SK-N-SH (cell line): Measurements from ENCODE around the gene SLC7A8. TPM values are rescaled to one million over a fixed set of nuclear protein-coding genes. Genes with fewer than 3 reads are reported as not detected.

Experiments
- CTCF ChIA-PET: fragments of 300-600, 350-600 bp; formaldehyde crosslinking; extraction: SDS; loops from one replicate; lab custom pipeline; 2021; lab: Yijun Ruan, JAX
- POLR2A ChIA-PET: fragments of 350-600 bp; sonication (Branson Sonifier 250); formaldehyde crosslinking; extraction: SDS; loops from one replicate; lab custom pipeline; 2020; ENCODE audit warnings: antibody characterized with exemption, inconsistent platforms; lab: Yijun Ruan, JAX
- DNase-seq: peaks from one replicate; pipeline ENCODE4 v3.0.0; 2012
- H2AFZ ChIP-seq: fragments of 200-600 bp; sonication (generic); 2 replicates; pipeline ENCODE4 v1.8.1; 2016; ENCODE audit warnings: antibody characterized with exemption, mild to moderate bottlenecking, low read depth
- H3F3A ChIP-seq: fragments of 200-600 bp; sonication (generic); replicated peaks from 2 replicates; pipeline ENCODE3; 2016; ENCODE audit warnings: antibody characterized with exemption, mild to moderate bottlenecking; ENCODE audit not compliant: insufficient read depth
- H3K27ac ChIP-seq, 2 experiments: fragments of 200-500 bp in 1 of 2; fragments of 200-600 bp in 1 of 2; sonication (Bioruptor generic) in 1 of 2; sonication (generic), shearing (Covaris generic) in 1 of 2; 2 replicates each; pipeline versions ENCODE4 v1.5.1 to v1.6.1; 2014 to 2016; ENCODE audit warnings: low read depth in 2 of 2, inconsistent platforms in 1 of 2, low read length in 1 of 2, mild to moderate bottlenecking in 1 of 2, mixed read lengths in 1 of 2
- H3K27me3 ChIP-seq: fragments of 200-600 bp; sonication (generic), shearing (Covaris generic); 2 replicates; pipeline ENCODE4 v1.6.1; 2016; ENCODE audit warnings: mixed run types; ENCODE audit not compliant: insufficient read depth
- H3K36me3 ChIP-seq, 2 experiments: fragments of 200-500 bp in 1 of 2; fragments of 200-600 bp in 1 of 2; sonication (Bioruptor generic) in 1 of 2; sonication (generic) in 1 of 2; replicated peaks in 1 of 2; 2 replicates each; pipeline versions ENCODE3 to v1.5.1; 2014 to 2016; ENCODE audit warnings: low read length in 1 of 2, mild to moderate bottlenecking in 1 of 2; ENCODE audit not compliant: insufficient read depth in 2 of 2, control insufficient read depth in 1 of 2
- H3K4me1 ChIP-seq, 2 experiments: fragments of 200-500 bp in 1 of 2; fragments of 200-600 bp in 1 of 2; sonication (Bioruptor generic) in 1 of 2; sonication (generic), shearing (Covaris generic) in 1 of 2; 2 replicates each; pipeline versions ENCODE4 v1.5.1 to v1.6.1; 2014 to 2016; ENCODE audit warnings: low read depth in 1 of 2, low read length in 1 of 2, mixed run types in 1 of 2; ENCODE audit not compliant: insufficient read depth in 2 of 2, control insufficient read depth in 1 of 2
- H3K4me2 ChIP-seq: fragments of 200-600 bp; sonication (generic), shearing (Covaris generic); 2 replicates; pipeline ENCODE4 v1.6.1; 2017; ENCODE audit warnings: mixed run types
- H3K4me3 ChIP-seq, 2 experiments: fragments of 200-500 bp in 1 of 2; fragments of 200-600 bp in 1 of 2; sonication (Bioruptor generic) in 1 of 2; sonication (generic), shearing (Covaris generic) in 1 of 2; 2 replicates each; pipeline versions ENCODE4 v1.5.1 to v1.8.1; 2014 to 2016; ENCODE audit warnings: low read depth in 2 of 2, inconsistent platforms in 1 of 2, low read length in 1 of 2, mild to moderate bottlenecking in 1 of 2, mixed read lengths in 1 of 2, moderate library complexity in 1 of 2
- H3K79me2 ChIP-seq: fragments of 200-600 bp; sonication (generic); 2 replicates; pipeline ENCODE4 v1.8.1; 2017; ENCODE audit warnings: mild to moderate bottlenecking; ENCODE audit not compliant: insufficient read depth
- H3K9ac ChIP-seq: fragments of 200-600 bp; sonication (generic); 2 replicates; pipeline ENCODE4 v1.6.1; 2017; ENCODE audit warnings: mixed run types
- H3K9me2 ChIP-seq: fragments of 200-600 bp; sonication (generic); 2 replicates; pipeline ENCODE4 v1.6.1; 2017; ENCODE audit warnings: mixed run types
- H3K9me3 ChIP-seq: fragments of 200-600 bp; sonication (generic); 2 replicates; pipeline ENCODE4 v1.6.1; 2017; ENCODE audit warnings: mixed run types, mild to moderate bottlenecking, moderate library complexity
- H4K20me1 ChIP-seq: fragments of 200-600 bp; sonication (generic); 2 replicates; pipeline ENCODE4 v1.6.1; 2017; ENCODE audit warnings: mild to moderate bottlenecking, mixed run types; ENCODE audit not compliant: insufficient read depth
- CTCF ChIP-seq: fragments of 200-600 bp; sonication (generic); IDR thresholded peaks from 2 replicates; pipeline ENCODE4 v1.6.1; 2017; ENCODE audit warnings: antibody characterized with exemption, mild to moderate bottlenecking, moderate library complexity
- EP300 ChIP-seq, 2 experiments: IDR thresholded peaks; 2 replicates each; pipeline versions ENCODE4 v1.4.0 to v1.6.1; 2012; ENCODE audit warnings: borderline replicate concordance in 1 of 2, low read depth in 1 of 2, low read length in 1 of 2
- FOXM1 ChIP-seq: IDR thresholded peaks from 2 replicates; pipeline ENCODE4 v1.4.0; 2012; ENCODE audit warnings: low read depth, mild to moderate bottlenecking
- GABPA ChIP-seq: IDR thresholded peaks from 2 replicates; pipeline ENCODE4 v1.4.0; 2012; ENCODE audit warnings: low read depth, mild to moderate bottlenecking
- GATA2 ChIP-seq: sonication (generic); formaldehyde crosslinking; IDR thresholded peaks from 2 replicates; pipeline ENCODE4 v1.5.0; 2020; ENCODE audit warnings: mild to moderate bottlenecking, missing genetic modification reagents
- JUND ChIP-seq: IDR thresholded peaks from 2 replicates; pipeline ENCODE4 v1.4.0; 2012
- MXI1 ChIP-seq: IDR thresholded peaks from 2 replicates; pipeline ENCODE4 v1.6.1; 2012; ENCODE audit warnings: mild to moderate bottlenecking, low read depth, low read length, improper control_type of control experiment
- NRF1 ChIP-seq: IDR thresholded peaks from 2 replicates; pipeline ENCODE4 v1.6.1; 2012; ENCODE audit warnings: low read depth, mild to moderate bottlenecking, low read length
- POLR2AphosphoS5 ChIP-seq: IDR thresholded peaks from 2 replicates; pipeline ENCODE4 v1.6.1; 2012; ENCODE audit warnings: low read depth, low read length
- RCOR1 ChIP-seq: fragments of 150-350 bp; IDR thresholded peaks from 2 replicates; pipeline ENCODE4 v1.6.1; 2017; ENCODE audit warnings: antibody characterized with exemption, low read length
- RXRA ChIP-seq: IDR thresholded peaks from 2 replicates; pipeline ENCODE4 v1.4.0; 2012; ENCODE audit warnings: low read depth, mild to moderate bottlenecking, borderline replicate concordance
- TCF12 ChIP-seq: IDR thresholded peaks from 2 replicates; pipeline ENCODE4 v1.4.0; 2012
- WGBS: methylation state at CpG from one replicate; pipeline ENCODE4 v1.1.6; 2017; ENCODE audit warnings: low lambda C conversion rate; 5-methylcytosine and 5-hydroxymethylcytosine counted together
- polyA plus RNA-seq, 3 experiments: library from polyadenylated mRNA; depleted of rRNA; stranded (reverse); fragments of >200 nt; gene quantifications; 2 replicates each; pipeline ENCODE4 v1.2.3, GENCODE V29; 2012
- TF ChIP-seq, protein P1 (sequence below): IDR thresholded peaks from 2 replicates; pipeline ENCODE4 v1.4.0; 2012; ENCODE audit warnings: low read depth, borderline replicate concordance
- TF ChIP-seq, protein P2 (sequence below): IDR thresholded peaks from 2 replicates; pipeline ENCODE4 v1.4.0; 2012; ENCODE audit warnings: low read depth
- TF ChIP-seq, protein P3 (sequence below): IDR thresholded peaks from 2 replicates; pipeline ENCODE4 v1.6.1; 2012; ENCODE audit warnings: mild to moderate bottlenecking, low read depth, low read length, moderate library complexity

The SLC7A8 gene
- polyA plus RNA-seq, 1 of the 3 experiments (the other 2 are of a cell fraction) = 1.4 TPM

DNA sequence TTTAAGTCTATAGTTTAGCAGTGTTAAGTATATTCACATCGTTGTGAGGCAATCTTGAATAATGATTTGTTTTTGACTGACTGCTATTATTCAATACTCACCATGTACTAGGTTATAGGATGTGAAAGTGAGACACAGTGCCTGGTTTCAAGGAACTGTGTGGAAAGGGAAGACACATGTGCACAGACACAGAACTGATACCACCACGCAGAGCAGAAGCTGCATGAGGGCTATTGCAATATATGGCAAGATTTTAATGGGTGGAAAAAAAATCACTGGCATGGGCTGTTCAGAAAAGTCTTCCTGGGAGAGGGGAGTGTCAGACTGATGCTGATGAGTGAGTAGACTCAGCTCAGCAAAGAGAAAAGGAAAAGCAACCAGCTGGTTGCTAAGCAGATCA, 10.4 kb downstream of the SLC7A8 start:
- no peak for TF ChIP-seq EP300 (IDR thresholded peaks at IDR 0.05; ENCODE audit: borderline replicate concordance in 1 of 2, low read depth in 1 of 2, low read length in 1 of 2)
- TF ChIP-seq TCF12 = no peak
- no peak for TF ChIP-seq CTCF
- no peak for TF ChIP-seq JUND
- no peak for TF ChIP-seq GABPA
- no peak for TF ChIP-seq POLR2AphosphoS5
- TF ChIP-seq, protein P1, sequence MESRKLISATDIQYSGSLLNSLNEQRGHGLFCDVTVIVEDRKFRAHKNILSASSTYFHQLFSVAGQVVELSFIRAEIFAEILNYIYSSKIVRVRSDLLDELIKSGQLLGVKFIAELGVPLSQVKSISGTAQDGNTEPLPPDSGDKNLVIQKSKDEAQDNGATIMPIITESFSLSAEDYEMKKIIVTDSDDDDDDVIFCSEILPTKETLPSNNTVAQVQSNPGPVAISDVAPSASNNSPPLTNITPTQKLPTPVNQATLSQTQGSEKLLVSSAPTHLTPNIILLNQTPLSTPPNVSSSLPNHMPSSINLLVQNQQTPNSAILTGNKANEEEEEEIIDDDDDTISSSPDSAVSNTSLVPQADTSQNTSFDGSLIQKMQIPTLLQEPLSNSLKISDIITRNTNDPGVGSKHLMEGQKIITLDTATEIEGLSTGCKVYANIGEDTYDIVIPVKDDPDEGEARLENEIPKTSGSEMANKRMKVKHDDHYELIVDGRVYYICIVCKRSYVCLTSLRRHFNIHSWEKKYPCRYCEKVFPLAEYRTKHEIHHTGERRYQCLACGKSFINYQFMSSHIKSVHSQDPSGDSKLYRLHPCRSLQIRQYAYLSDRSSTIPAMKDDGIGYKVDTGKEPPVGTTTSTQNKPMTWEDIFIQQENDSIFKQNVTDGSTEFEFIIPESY = no peak
- no peak for TF ChIP-seq GATA2 (CRISPR knock-in tag)
- no peak for TF ChIP-seq FOXM1
- Histone ChIP-seq H3F3A (peaks cover 6% of the 10 kb centered on the region), H4K20me1 (no peaks in the 10 kb centered on the region), H3K9me2 (no peaks in the 10 kb centered on the region), H2AFZ (no peak overlapping the region), H3K36me3 (no peaks in the 10 kb centered on the region), H3K4me3 (no peak overlapping the region), H3K4me2 (no peak overlapping the region), H3K27ac (no peak overlapping the region), H3K27me3 (peaks cover 9% of the 10 kb centered on the region; the same call in 1 of the 2 replicates), H3K9ac (no peak overlapping the region), H3K9me3 (no peaks in the 10 kb centered on the region), H3K79me2 (no peaks in the 10 kb centered on the region), H3K4me1 (no peaks in the 10 kb centered on the region)
- ChIA-PET CTCF (interaction anchor here (1.6 to 8.8 kb wide), 3 partner anchors 9 to 52 kb away, joined by 5 to 53 read pairs (median 48); no protein-coding TSS in a partner anchor), POLR2A (no interaction called here)
- DNase-seq = no peak
- WGBS = 34% methylated on average over 2 of the region's 2 CpGs

GRCh38 chr14:23172574-23172973, 10.9 kb downstream of the SLC7A8 start:
- H3K4me3 ChIP-seq = no peak overlapping the region
- WGBS = 33% methylated on average over 3 of the region's 3 CpGs
- H2AFZ ChIP-seq = no peak overlapping the region
- H3K9me2 ChIP-seq = no peaks in the 10 kb centered on the region
- ChIA-PET POLR2A (no interaction called here), CTCF (interaction anchor here (1.6 to 8.8 kb wide), 3 partner anchors 9 to 51 kb away, joined by 5 to 53 read pairs (median 48); no protein-coding TSS in a partner anchor)
- no peak overlapping the region for H3K27ac ChIP-seq
- H3K4me2 ChIP-seq = no peak overlapping the region
- no peaks in the 10 kb centered on the region for H3K79me2 ChIP-seq
- H3F3A ChIP-seq = peaks cover 6% of the 10 kb centered on the region
- no peaks in the 10 kb centered on the region for H4K20me1 ChIP-seq
- H3K4me1 ChIP-seq = no peaks in the 10 kb centered on the region
- no peak for TF ChIP-seq NRF1
- no peak for TF ChIP-seq GABPA
- no peak for TF ChIP-seq FOXM1
- TF ChIP-seq, protein P2, sequence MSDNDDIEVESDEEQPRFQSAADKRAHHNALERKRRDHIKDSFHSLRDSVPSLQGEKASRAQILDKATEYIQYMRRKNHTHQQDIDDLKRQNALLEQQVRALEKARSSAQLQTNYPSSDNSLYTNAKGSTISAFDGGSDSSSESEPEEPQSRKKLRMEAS = no peak
- TF ChIP-seq RCOR1 = no peak
- TF ChIP-seq, protein P3, sequence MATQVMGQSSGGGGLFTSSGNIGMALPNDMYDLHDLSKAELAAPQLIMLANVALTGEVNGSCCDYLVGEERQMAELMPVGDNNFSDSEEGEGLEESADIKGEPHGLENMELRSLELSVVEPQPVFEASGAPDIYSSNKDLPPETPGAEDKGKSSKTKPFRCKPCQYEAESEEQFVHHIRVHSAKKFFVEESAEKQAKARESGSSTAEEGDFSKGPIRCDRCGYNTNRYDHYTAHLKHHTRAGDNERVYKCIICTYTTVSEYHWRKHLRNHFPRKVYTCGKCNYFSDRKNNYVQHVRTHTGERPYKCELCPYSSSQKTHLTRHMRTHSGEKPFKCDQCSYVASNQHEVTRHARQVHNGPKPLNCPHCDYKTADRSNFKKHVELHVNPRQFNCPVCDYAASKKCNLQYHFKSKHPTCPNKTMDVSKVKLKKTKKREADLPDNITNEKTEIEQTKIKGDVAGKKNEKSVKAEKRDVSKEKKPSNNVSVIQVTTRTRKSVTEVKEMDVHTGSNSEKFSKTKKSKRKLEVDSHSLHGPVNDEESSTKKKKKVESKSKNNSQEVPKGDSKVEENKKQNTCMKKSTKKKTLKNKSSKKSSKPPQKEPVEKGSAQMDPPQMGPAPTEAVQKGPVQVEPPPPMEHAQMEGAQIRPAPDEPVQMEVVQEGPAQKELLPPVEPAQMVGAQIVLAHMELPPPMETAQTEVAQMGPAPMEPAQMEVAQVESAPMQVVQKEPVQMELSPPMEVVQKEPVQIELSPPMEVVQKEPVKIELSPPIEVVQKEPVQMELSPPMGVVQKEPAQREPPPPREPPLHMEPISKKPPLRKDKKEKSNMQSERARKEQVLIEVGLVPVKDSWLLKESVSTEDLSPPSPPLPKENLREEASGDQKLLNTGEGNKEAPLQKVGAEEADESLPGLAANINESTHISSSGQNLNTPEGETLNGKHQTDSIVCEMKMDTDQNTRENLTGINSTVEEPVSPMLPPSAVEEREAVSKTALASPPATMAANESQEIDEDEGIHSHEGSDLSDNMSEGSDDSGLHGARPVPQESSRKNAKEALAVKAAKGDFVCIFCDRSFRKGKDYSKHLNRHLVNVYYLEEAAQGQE = no peak
- TF ChIP-seq MXI1 = no peak
- no peak for TF ChIP-seq CTCF
- no peak for TF ChIP-seq RXRA
- TF ChIP-seq, all 33 proteins: peak for 0
- H3K36me3 ChIP-seq = no peaks in the 10 kb centered on the region
- no peak for DNase-seq
- no peaks in the 10 kb centered on the region for H3K9me3 ChIP-seq
- no peak overlapping the region for H3K9ac ChIP-seq
- peaks cover 9% of the 10 kb centered on the region; the same call in 1 of the 2 replicates for H3K27me3 ChIP-seq
